HFF-Myc (cell line): ENCODE data around the gene ATG4B.

ENCODE experiments used
- DNase-seq: peaks from one replicate; pipeline ENCODE4 v3.0.0-alpha.2; 2011; ENCODE audit warnings: low read depth; ENCODE audit errors: extremely low read depth
- H3K4me3 ChIP-seq: replicated peaks from 2 replicates; pipeline ENCODE4 v1.5.1; 2011; ENCODE audit warnings: low read depth, mild to moderate bottlenecking, control low read depth, low read length
- CTCF ChIP-seq: IDR thresholded peaks from 2 replicates; pipeline ENCODE4 v1.5.1; 2012; ENCODE audit warnings: mild to moderate bottlenecking, low read depth, low read length, control low read depth; ENCODE audit errors: missing control alignments

The ATG4B gene

GRCh38 chr2:241597561-241597960, 39.9 kb upstream of the ATG4B start:
- TF ChIP-seq CTCF, result no peak
- no peak for DNase-seq
- no peak overlapping the region for H3K4me3 ChIP-seq

- no peak for DNase-seq
- TF ChIP-seq CTCF, result no peak
- H3K4me3 ChIP-seq, result no peak overlapping the region
Observed at GRCh38 chr2:241598061-241598460, 39.4 kb upstream of the ATG4B start.

GRCh38 chr2:241598487-241598886, 39.0 kb upstream of the ATG4B start:
- no peak for DNase-seq
- no peak overlapping the region for H3K4me3 ChIP-seq
- no peak for TF ChIP-seq CTCF

DNA sequence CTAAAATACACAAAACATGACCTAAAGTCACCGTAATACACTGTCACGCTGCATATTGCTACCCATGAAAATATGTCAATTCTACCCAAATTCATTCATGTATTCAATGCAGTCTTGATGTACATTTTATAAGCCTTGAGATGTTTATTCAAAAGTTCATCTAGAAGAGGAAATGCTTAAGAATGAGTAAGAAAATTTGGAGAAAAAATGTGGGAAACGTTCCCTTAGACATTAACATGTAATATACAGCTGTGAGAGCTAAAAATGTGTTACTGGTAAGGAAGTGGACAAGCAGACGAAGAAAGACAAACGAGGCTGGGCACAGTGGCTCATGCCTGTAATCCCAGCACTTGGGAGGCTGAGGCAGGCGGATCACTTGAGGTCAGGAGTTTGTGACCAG, 37.9 kb upstream of the ATG4B start:
- no peak overlapping the region for H3K4me3 ChIP-seq
- no peak for TF ChIP-seq CTCF
- no peak for DNase-seq

DNA sequence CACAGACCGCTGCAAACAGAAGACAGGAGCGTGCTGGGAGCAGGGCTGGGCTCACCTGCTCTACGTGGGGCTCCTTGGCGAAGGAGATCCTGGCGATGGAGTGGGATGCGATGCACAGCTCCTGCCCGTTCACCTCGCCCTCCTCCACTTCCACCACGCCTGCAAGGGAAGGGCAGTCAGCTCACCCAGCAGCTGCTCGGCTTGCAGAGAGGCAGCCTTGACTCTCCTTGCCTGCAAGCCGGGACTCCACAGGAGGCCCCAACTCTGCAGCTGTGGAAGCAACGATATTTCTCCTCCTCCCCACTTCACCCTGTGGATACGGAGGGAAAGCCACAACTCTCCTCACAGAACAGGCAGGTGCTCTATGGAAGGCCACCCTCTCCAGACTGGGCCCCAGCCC, 35.7 kb upstream of the ATG4B start:
- TF ChIP-seq CTCF, result no peak

GRCh38 chr2:241602720-241603119, 34.8 kb upstream of the ATG4B start:
- H3K4me3 ChIP-seq, result no peak overlapping the region
- TF ChIP-seq CTCF, result no peak
- no peak for DNase-seq

More for the DNA sequence above, 35.7 kb upstream of the ATG4B start:
- DNase-seq, result no peak
- no peak overlapping the region for H3K4me3 ChIP-seq

- DNase-seq, result no peak
- H3K4me3 ChIP-seq, result no peak overlapping the region
- no peak for TF ChIP-seq CTCF
Observed at GRCh38 chr2:241603686-241604085, 33.8 kb upstream of the ATG4B start.
